ENCODE data around the gene DHX57. TPM values are rescaled to one million over a fixed set of nuclear protein-coding genes. Genes with fewer than 3 reads are reported as not detected.
"Not testable (repeated sequence)": the region's sequence is repeated elsewhere in the genome, so short reads cannot be mapped to it uniquely, and the experiment has no call there.

The DHX57 gene
- total RNA-seq, 1 donor from 2014 or later: 12.5 TPM

- Histone ChIP-seq H3K36me3 (ENCODE audit: control insufficient read depth, insufficient read depth, low read length) (no peaks in the 10 kb centered on the region), H3K27me3 (ENCODE audit: control insufficient read depth, insufficient read depth, low read length) (no peaks in the 10 kb centered on the region), H3K4me3 (ENCODE audit: low read depth, low read length) (no peak overlapping the region)
- DNase-seq (ENCODE audit: low read depth): no peak
- TF ChIP-seq CTCF (IDR thresholded peaks at IDR 0.05; ENCODE audit: insufficient read depth, low read length, poor library complexity, severe bottlenecking): no peak
These were observed 45.8 kb downstream of the DHX57 start for GRCh38 chr2:38829971-38830370.

- TF ChIP-seq CTCF (IDR thresholded peaks at IDR 0.05; ENCODE audit: insufficient read depth, low read length, poor library complexity, severe bottlenecking): no peak
- H3K4me3 ChIP-seq (ENCODE audit: low read depth, low read length): no peak overlapping the region
- no peaks in the 10 kb centered on the region for H3K36me3 ChIP-seq (ENCODE audit: control insufficient read depth, insufficient read depth, low read length)
- H3K27me3 ChIP-seq (ENCODE audit: control insufficient read depth, insufficient read depth, low read length): no peaks in the 10 kb centered on the region
- DNase-seq (ENCODE audit: low read depth): no peak
These were observed 47.3 kb downstream of the DHX57 start for GRCh38 chr2:38828460-38828859.

- H3K27me3 ChIP-seq (ENCODE audit: control insufficient read depth, insufficient read depth, low read length); DNase-seq (ENCODE audit: low read depth); H3K4me3 ChIP-seq (ENCODE audit: low read depth, low read length); H3K36me3 ChIP-seq (ENCODE audit: control insufficient read depth, insufficient read depth, low read length): not testable (repeated sequence)
These were observed 48.1 kb downstream of the DHX57 start for GRCh38 chr2:38827539-38828145.

GRCh38 chr2:38825956-38826355 lies 49.8 kb downstream of the DHX57 start:
- DNase-seq (ENCODE audit: low read depth): no peak
- no peak for TF ChIP-seq CTCF (IDR thresholded peaks at IDR 0.05; ENCODE audit: insufficient read depth, low read length, poor library complexity, severe bottlenecking)
- H3K36me3 ChIP-seq (ENCODE audit: control insufficient read depth, insufficient read depth, low read length): peaks cover 1% of the 10 kb centered on the region
- no peaks in the 10 kb centered on the region for H3K27me3 ChIP-seq (ENCODE audit: control insufficient read depth, insufficient read depth, low read length)
- H3K4me3 ChIP-seq (ENCODE audit: low read depth, low read length): no peak overlapping the region

GRCh38 chr2:38824906-38825305 lies 50.8 kb downstream of the DHX57 start:
- Histone ChIP-seq H3K36me3 (ENCODE audit: control insufficient read depth, insufficient read depth, low read length) (peaks cover 1% of the 10 kb centered on the region), H3K4me3 (ENCODE audit: low read depth, low read length) (no peak overlapping the region), H3K27me3 (ENCODE audit: control insufficient read depth, insufficient read depth, low read length) (no peaks in the 10 kb centered on the region)
- TF ChIP-seq CTCF (IDR thresholded peaks at IDR 0.05; ENCODE audit: insufficient read depth, low read length, poor library complexity, severe bottlenecking): no peak
- DNase-seq (ENCODE audit: low read depth): no peak

GRCh38 chr2:38823386-38823785 lies 52.3 kb downstream of the DHX57 start:
- no peak for DNase-seq (ENCODE audit: low read depth)
- no peak overlapping the region for H3K4me3 ChIP-seq (ENCODE audit: low read depth, low read length)
- H3K27me3 ChIP-seq (ENCODE audit: control insufficient read depth, insufficient read depth, low read length): no peaks in the 10 kb centered on the region
- H3K36me3 ChIP-seq (ENCODE audit: control insufficient read depth, insufficient read depth, low read length): peaks cover 1% of the 10 kb centered on the region
- no peak for TF ChIP-seq CTCF (IDR thresholded peaks at IDR 0.05; ENCODE audit: insufficient read depth, low read length, poor library complexity, severe bottlenecking)

All from kidney epithelial cell (primary cell).